Activated CD8-positive, alpha-beta T cell treated with anti-CD3 and anti-CD28 coated beads for 36 hours (primary cell): ENCODE results near the gene IRAK3. TPM values are rescaled to one million over a fixed set of nuclear protein-coding genes. Genes with fewer than 3 reads are reported as not detected.

Experiments
- ATAC-seq: fragments of 200-7000 bp; cut with Tn5 transposase; one replicate; pipeline ENCODE4 v1.10.0; 2021; ENCODE audit warnings: mild to moderate bottlenecking, moderate library complexity
- CTCF ChIA-PET: fragments of 350-600 bp; sonication (Branson Sonifier 250); formaldehyde crosslinking; loops from one replicate; lab custom pipeline; 2021; ENCODE audit warnings: antibody characterized with exemption; lab: Charles Lee
- POLR2A ChIA-PET: fragments of 350-600 bp; sonication (Branson Sonifier 250); formaldehyde crosslinking; loops from one replicate; lab custom pipeline; 2021; ENCODE audit warnings: antibody characterized with exemption; lab: Charles Lee
- DNase-seq: peaks from one replicate; pipeline ENCODE4 v3.0.0-alpha.2; 2020
- H3K27ac Mint-ChIP-seq: one replicate; pipeline ENCODE4 v1.8.0; 2021; ENCODE audit warnings: mild to moderate bottlenecking, mixed read lengths
- H3K27me3 Mint-ChIP-seq: one replicate; pipeline ENCODE4 v1.8.0; 2021; ENCODE audit warnings: mixed read lengths
- H3K36me3 Mint-ChIP-seq: one replicate; pipeline ENCODE4 v1.8.0; 2021; ENCODE audit warnings: low read depth, mixed read lengths
- H3K4me1 Mint-ChIP-seq: one replicate; pipeline ENCODE4 v1.8.0; 2021; ENCODE audit warnings: low read depth, mixed read lengths
- H3K4me3 Mint-ChIP-seq: one replicate; pipeline ENCODE4 v1.8.0; 2021; ENCODE audit warnings: mild to moderate bottlenecking, moderate library complexity, mixed read lengths
- H3K9me3 Mint-ChIP-seq: one replicate; pipeline ENCODE4 v1.8.0; 2021; ENCODE audit warnings: mixed read lengths
- CTCF ChIP-seq: fragments of 200-600 bp; IDR thresholded peaks from one replicate; pipeline ENCODE4 v1.8.0; 2022; ENCODE audit warnings: antibody characterized with exemption, mild to moderate bottlenecking
- intact Hi-C: fragments of 100-400 bp; cut with micrococcal nuclease; formaldehyde crosslinking; loops from one replicate; pipeline ENCODE4 v1.10.0; 2022
- total RNA-seq, 2 experiments: library from RNA; stranded (reverse); gene quantifications; one replicate each; pipeline ENCODE4 v1.2.3, GENCODE V29; 2021

IRAK3 gene
- total RNA-seq, 2 experiments from 2014 or later = 0.31 to 0.34 TPM

- intact Hi-C loops = no loop called here
- Mint-ChIP-seq H3K4me3 (no peak overlapping the region), H3K27ac (no peak overlapping the region), H3K4me1 (peaks cover 8% of the 10 kb centered on the region), H3K27me3 (peaks cover 55% of the 10 kb centered on the region), H3K36me3 (no peaks in the 10 kb centered on the region), H3K9me3 (no peaks in the 10 kb centered on the region)
- DNase-seq = no peak
- TF ChIP-seq CTCF = no peak
- CTCF ChIA-PET = no interaction called here
- ATAC-seq = no peak
- POLR2A ChIA-PET = no interaction called here
Observed at GRCh38 chr12:66194122-66194521, 5.1 kb downstream of the IRAK3 start.

- no peak overlapping the region for H3K4me3 Mint-ChIP-seq
- ATAC-seq (no peak), DNase-seq (no peak)
- POLR2A ChIA-PET = no interaction called here
- no peak overlapping the region for H3K27ac Mint-ChIP-seq
- CTCF ChIA-PET = no interaction called here
- no peak for TF ChIP-seq CTCF
- H3K9me3 Mint-ChIP-seq = peaks cover 5% of the 10 kb centered on the region
- intact Hi-C loops = no loop called here
- peaks cover 8% of the 10 kb centered on the region for H3K4me1 Mint-ChIP-seq
- H3K36me3 Mint-ChIP-seq = peaks cover 2% of the 10 kb centered on the region
- peaks cover 54% of the 10 kb centered on the region for H3K27me3 Mint-ChIP-seq
Observed at GRCh38 chr12:66195242-66195641, 6.2 kb downstream of the IRAK3 start.

- H3K27me3 Mint-ChIP-seq = peaks cover 42% of the 10 kb centered on the region
- ChIA-PET CTCF (interaction anchor here (1.1 to 2.6 kb wide), 5 partner anchors 13 to 58 kb away, joined by 3 to 13 read pairs (median 4); partner anchors contain the start of gene TMBIM4), POLR2A (no interaction called here)
- ATAC-seq (peak; percentile 82), DNase-seq (no peak)
- peaks cover 2% of the 10 kb centered on the region for H3K36me3 Mint-ChIP-seq
- no peak for TF ChIP-seq CTCF
- intact Hi-C loops = no loop called here
- peaks cover 8% of the 10 kb centered on the region for H3K4me1 Mint-ChIP-seq
- H3K9me3 Mint-ChIP-seq = peaks cover 9% of the 10 kb centered on the region
- no peak overlapping the region for H3K4me3 Mint-ChIP-seq
- H3K27ac Mint-ChIP-seq = no peak overlapping the region
Observed at GRCh38 chr12:66196806-66197205, 7.8 kb downstream of the IRAK3 start.

- Mint-ChIP-seq H3K4me3 (no peak overlapping the region), H3K27me3 (peaks cover 43% of the 10 kb centered on the region), H3K9me3 (peaks cover 9% of the 10 kb centered on the region), H3K27ac (no peak overlapping the region), H3K4me1 (peaks cover 8% of the 10 kb centered on the region), H3K36me3 (peaks cover 2% of the 10 kb centered on the region)
- intact Hi-C loops = no loop called here
- DNase-seq (no peak), ATAC-seq (no peak)
- TF ChIP-seq CTCF = no peak
- ChIA-PET POLR2A (no interaction called here), CTCF (interaction anchor here (1.1 to 2.6 kb wide), 3 partner anchors 12 to 47 kb away, joined by 3 to 13 read pairs (median 4); partner anchors contain the start of gene TMBIM4)
Observed at GRCh38 chr12:66197495-66197921, 8.5 kb downstream of the IRAK3 start.

GRCh38 chr12:66199141-66199540, 10.1 kb downstream of the IRAK3 start:
- Mint-ChIP-seq H3K36me3 (peaks cover 2% of the 10 kb centered on the region), H3K27ac (no peak overlapping the region), H3K4me3 (no peak overlapping the region), H3K27me3 (peaks cover 37% of the 10 kb centered on the region), H3K9me3 (peaks cover 9% of the 10 kb centered on the region), H3K4me1 (peaks cover 19% of the 10 kb centered on the region)
- POLR2A ChIA-PET = interaction anchor here (0.9 kb wide), 1 partner anchor 32 kb away, joined by 3 read pairs; no protein-coding TSS in a partner anchor
- CTCF ChIA-PET = interaction anchor here (0.8 kb wide), 1 partner anchor 9 kb away, joined by 3 read pairs; no protein-coding TSS in a partner anchor
- no peak for TF ChIP-seq CTCF
- DNase-seq (no peak), ATAC-seq (no peak)
- intact Hi-C loops = no loop called here
